ENCODE measurements around the gene CILP2. TPM values are rescaled to one million over a fixed set of nuclear protein-coding genes. Genes with fewer than 3 reads are reported as not detected.

CILP2 gene
- total RNA-seq, 1 donor from 2014 or later: 0.23 TPM

- DNase-seq (ENCODE audit: low spot score): no peak
- no peaks in the 10 kb centered on the region for H3K36me3 Mint-ChIP-seq (ENCODE audit: low read depth, unreplicated experiment)
- H3K27me3 Mint-ChIP-seq (ENCODE audit: unreplicated experiment): peaks cover 10% of the 10 kb centered on the region
Measured at GRCh38 chr19:19568802-19569756, 31.0 kb downstream of the CILP2 start.

DNA sequence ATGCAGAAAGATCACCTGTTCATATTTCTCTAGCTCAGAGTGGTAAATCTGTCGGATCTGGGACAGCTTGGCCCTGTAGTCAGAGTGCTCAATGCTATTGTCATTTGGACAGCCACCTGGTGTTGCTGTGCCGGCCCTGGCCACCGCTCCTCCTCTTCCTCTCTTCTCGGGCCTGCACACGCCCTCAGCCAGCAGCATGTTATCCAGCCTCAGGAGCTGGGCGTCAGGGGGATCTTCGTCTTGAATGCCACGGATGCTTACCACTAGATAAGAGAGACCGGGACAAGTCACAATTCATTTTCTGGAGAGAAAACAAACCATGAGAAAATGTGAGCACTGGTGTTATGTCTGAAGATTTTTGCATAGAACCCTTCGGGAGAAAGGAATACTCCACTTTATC lies 32.5 kb downstream of the CILP2 start:
- Mint-ChIP-seq H3K27me3 (ENCODE audit: unreplicated experiment) (peaks cover 8% of the 10 kb centered on the region), H3K4me3 (ENCODE audit: unreplicated experiment) (no peak overlapping the region), H3K9me3 (ENCODE audit: unreplicated experiment) (no peaks in the 10 kb centered on the region), H3K36me3 (ENCODE audit: low read depth, unreplicated experiment) (no peaks in the 10 kb centered on the region), H3K4me1 (ENCODE audit: unreplicated experiment) (no peaks in the 10 kb centered on the region), H3K27ac (ENCODE audit: unreplicated experiment) (no peak overlapping the region)
- no peak for TF ChIP-seq CTCF (IDR thresholded peaks at IDR 0.05; ENCODE audit: unreplicated experiment)
- DNase-seq (ENCODE audit: low spot score): no peak

More at GRCh38 chr19:19568802-19569756, 31.0 kb downstream of the CILP2 start:
- H3K9me3 Mint-ChIP-seq (ENCODE audit: unreplicated experiment): no peaks in the 10 kb centered on the region
- TF ChIP-seq CTCF (IDR thresholded peaks at IDR 0.05; ENCODE audit: unreplicated experiment): no peak
- no peaks in the 10 kb centered on the region for H3K4me1 Mint-ChIP-seq (ENCODE audit: unreplicated experiment)
- H3K27ac Mint-ChIP-seq (ENCODE audit: unreplicated experiment): peak overlapping the region; percentile 18
- no peak overlapping the region for H3K4me3 Mint-ChIP-seq (ENCODE audit: unreplicated experiment)

GRCh38 chr19:19571071-19571786 lies 33.2 kb downstream of the CILP2 start:
- no peaks in the 10 kb centered on the region for H3K36me3 Mint-ChIP-seq (ENCODE audit: low read depth, unreplicated experiment)
- no peaks in the 10 kb centered on the region for H3K9me3 Mint-ChIP-seq (ENCODE audit: unreplicated experiment)
- H3K27me3 Mint-ChIP-seq (ENCODE audit: unreplicated experiment): peaks cover 8% of the 10 kb centered on the region
- H3K4me1 Mint-ChIP-seq (ENCODE audit: unreplicated experiment): no peaks in the 10 kb centered on the region
- H3K27ac Mint-ChIP-seq (ENCODE audit: unreplicated experiment): no peak overlapping the region
- H3K4me3 Mint-ChIP-seq (ENCODE audit: unreplicated experiment): no peak overlapping the region
- no peak for TF ChIP-seq CTCF (IDR thresholded peaks at IDR 0.05; ENCODE audit: unreplicated experiment)
- no peak for DNase-seq (ENCODE audit: low spot score)

DNA sequence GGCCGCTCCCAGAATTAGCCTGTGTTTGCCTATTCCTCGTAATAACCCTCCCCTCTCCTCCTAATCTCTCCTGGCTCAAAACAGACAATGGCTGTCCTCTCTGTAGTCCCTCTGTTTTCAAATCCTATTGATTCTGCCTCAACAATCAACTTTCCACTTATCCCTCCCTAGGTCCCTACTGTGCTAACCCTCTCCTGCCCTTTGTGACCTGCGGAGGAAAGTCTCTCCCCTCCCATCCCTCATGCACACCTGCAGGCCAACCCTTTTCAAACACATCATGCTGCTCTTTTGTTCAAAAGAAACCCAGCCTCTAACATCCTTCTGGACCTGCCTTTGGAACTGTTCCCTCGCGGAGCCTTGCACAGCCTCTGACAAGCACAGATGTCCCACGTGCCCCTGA lies 37.3 kb downstream of the CILP2 start:
- H3K36me3 Mint-ChIP-seq (ENCODE audit: low read depth, unreplicated experiment): no peaks in the 10 kb centered on the region
- H3K4me1 Mint-ChIP-seq (ENCODE audit: unreplicated experiment): no peaks in the 10 kb centered on the region
- DNase-seq (ENCODE audit: low spot score): no peak
- H3K27me3 Mint-ChIP-seq (ENCODE audit: unreplicated experiment): peaks cover 6% of the 10 kb centered on the region
- no peak overlapping the region for H3K4me3 Mint-ChIP-seq (ENCODE audit: unreplicated experiment)
- no peak overlapping the region for H3K27ac Mint-ChIP-seq (ENCODE audit: unreplicated experiment)
- no peak for TF ChIP-seq CTCF (IDR thresholded peaks at IDR 0.05; ENCODE audit: unreplicated experiment)
- H3K9me3 Mint-ChIP-seq (ENCODE audit: unreplicated experiment): no peaks in the 10 kb centered on the region

Measured in endothelial cell (in vitro differentiated cells).